SU-DHL-6 (cell line): ENCODE results near the gene MBD4.

Experiments
- CTCF ChIP-seq: fragments of 200-600 bp; sonication (generic); IDR thresholded peaks from one replicate; pipeline ENCODE4 v1.5.1; 2017; ENCODE audit warnings: antibody characterized with exemption, mild to moderate bottlenecking, low read length, moderate library complexity; ENCODE audit not compliant: insufficient read depth, poor library complexity, severe bottlenecking
- EZH2phosphoT487 ChIP-seq: fragments of 200-600 bp; sonication (generic), shearing (Covaris generic); conservative IDR thresholded peaks from 2 replicates; pipeline ENCODE4 v1.6.1; 2018; ENCODE audit warnings: mild to moderate bottlenecking, antibody characterized with exemption, low read length, moderate library complexity, mixed read lengths

- no peak for TF ChIP-seq CTCF
- TF ChIP-seq EZH2phosphoT487: no peak
These were observed 23.9 kb downstream of the MBD4 start for GRCh38 chr3:129415830-129416229.
